SJCRH30 (cell line): Measurements from ENCODE around the gene SCML1. TPM values are rescaled to one million over a fixed set of nuclear protein-coding genes. Genes with fewer than 3 reads are reported as not detected.

Experiments
- DNase-seq, 2 experiments: peaks; one replicate each; pipeline ENCODE4 v3.0.0-alpha.2; 2015 to 2020
- H3K27ac ChIP-seq: fragments of 250-450 bp; sonication (Bioruptor Pico); 2 replicates; pipeline ENCODE4 v1.5.1; 2020; ENCODE audit warnings: mild to moderate bottlenecking, moderate library complexity
- H3K27me3 ChIP-seq: fragments of 250-450 bp; sonication (Bioruptor Pico); 2 replicates; pipeline ENCODE4 v1.5.1; 2020; ENCODE audit warnings: mild to moderate bottlenecking, moderate library complexity
- H3K36me3 ChIP-seq: fragments of 250-450 bp; sonication (Bioruptor Pico); 2 replicates; pipeline ENCODE4 v1.5.1; 2020; ENCODE audit warnings: mild to moderate bottlenecking, moderate library complexity
- H3K4me1 ChIP-seq: fragments of 250-450 bp; sonication (Bioruptor Pico); 2 replicates; pipeline ENCODE4 v1.5.1; 2020; ENCODE audit warnings: mild to moderate bottlenecking, moderate library complexity
- H3K4me3 ChIP-seq: fragments of 250-450 bp; sonication (Bioruptor Pico); 2 replicates; pipeline ENCODE4 v1.5.1; 2020; ENCODE audit warnings: mild to moderate bottlenecking, moderate library complexity
- H3K9me3 ChIP-seq: fragments of 250-450 bp; sonication (Bioruptor Pico); replicated peaks from 2 replicates; pipeline ENCODE4 v1.5.1; 2020; ENCODE audit warnings: mild to moderate bottlenecking, moderate library complexity
- total RNA-seq: library from RNA; depleted of rRNA; stranded (reverse); fragments of >200 nt; shearing (Covaris generic); gene quantifications from 2 replicates; pipeline ENCODE4 v1.2.3, GENCODE V29; 2014; rRNA removed

Gene SCML1
- 26.0 and 31.6 TPM in 2 replicates for total RNA-seq

- H3K4me1 ChIP-seq = no peaks in the 10 kb centered on the region; the same call in 1 of the 2 replicates
Observed at GRCh38 chrX:17736856-17737709, at the start of gene SCML1. Gene SCML1, plus strand, starts transcription at chrX:17737493. Its CDS starts 6,694 bp downstream, at chrX:17744187.

GRCh38 chrX:17687648-17688047 is 49.6 kb upstream of the SCML1 start:
- H3K36me3 ChIP-seq = no peaks in the 10 kb centered on the region
- H3K27me3 ChIP-seq = no peaks in the 10 kb centered on the region
- H3K9me3 ChIP-seq = no peaks in the 10 kb centered on the region
- peaks cover 3% of the 10 kb centered on the region; the same call in 1 of the 2 replicates for H3K4me1 ChIP-seq
- H3K4me3 ChIP-seq = no peak overlapping the region
- H3K27ac ChIP-seq = no peak overlapping the region
- DNase-seq = no peak

More at GRCh38 chrX:17736856-17737709, at the start of gene SCML1:
- no peaks in the 10 kb centered on the region for H3K9me3 ChIP-seq
- H3K27me3 ChIP-seq = no peaks in the 10 kb centered on the region
- DNase-seq = peak; percentile 98 to 99
- H3K36me3 ChIP-seq = no peaks in the 10 kb centered on the region
- H3K27ac ChIP-seq = peak within 1 kb of the TSS; percentile 87
- H3K4me3 ChIP-seq = peak within 1 kb of the TSS; percentile 91

- H3K36me3 ChIP-seq = no peaks in the 10 kb centered on the region
- H3K27ac ChIP-seq = no peak overlapping the region
- H3K27me3 ChIP-seq = no peaks in the 10 kb centered on the region
- H3K4me3 ChIP-seq = no peak overlapping the region
- peaks cover 9% of the 10 kb centered on the region; the same call in 1 of the 2 replicates for H3K4me1 ChIP-seq
- peak; percentile 60 to 84 for DNase-seq
- H3K9me3 ChIP-seq = no peaks in the 10 kb centered on the region
Observed at GRCh38 chrX:17689971-17690409, 47.3 kb upstream of the SCML1 start.

- Histone ChIP-seq H3K27ac (no peak overlapping the region), H3K4me1 (peaks cover 9% of the 10 kb centered on the region; the same call in 1 of the 2 replicates), H3K27me3 (no peaks in the 10 kb centered on the region), H3K9me3 (no peaks in the 10 kb centered on the region), H3K4me3 (no peak overlapping the region), H3K36me3 (no peaks in the 10 kb centered on the region)
- DNase-seq = peak; percentile 68 to 81
Observed at GRCh38 chrX:17692709-17693346, 44.5 kb upstream of the SCML1 start.

- Histone ChIP-seq H3K27ac (no peak overlapping the region), H3K4me3 (no peak overlapping the region), H3K36me3 (no peaks in the 10 kb centered on the region), H3K9me3 (no peaks in the 10 kb centered on the region), H3K27me3 (no peaks in the 10 kb centered on the region), H3K4me1 (peaks cover 7% of the 10 kb centered on the region; the same call in 1 of the 2 replicates)
- peak in 1 of 2 experiments; percentile 6 for DNase-seq
Observed at GRCh38 chrX:17697191-17697590, 40.1 kb upstream of the SCML1 start.

GRCh38 chrX:17700976-17701375 is 36.3 kb upstream of the SCML1 start:
- DNase-seq = no peak
- Histone ChIP-seq H3K4me3 (no peak overlapping the region), H3K36me3 (no peaks in the 10 kb centered on the region), H3K9me3 (no peaks in the 10 kb centered on the region), H3K27ac (no peak overlapping the region), H3K4me1 (no peaks in the 10 kb centered on the region), H3K27me3 (no peaks in the 10 kb centered on the region)

GRCh38 chrX:17703201-17703600 is 34.1 kb upstream of the SCML1 start:
- Histone ChIP-seq H3K4me1 (no peaks in the 10 kb centered on the region), H3K27ac (no peak overlapping the region), H3K36me3 (no peaks in the 10 kb centered on the region), H3K4me3 (no peak overlapping the region), H3K9me3 (no peaks in the 10 kb centered on the region), H3K27me3 (no peaks in the 10 kb centered on the region)
- no peak for DNase-seq

- Histone ChIP-seq H3K27ac (no peak overlapping the region), H3K4me3 (no peak overlapping the region), H3K9me3 (no peaks in the 10 kb centered on the region), H3K4me1 (no peaks in the 10 kb centered on the region), H3K36me3 (no peaks in the 10 kb centered on the region), H3K27me3 (no peaks in the 10 kb centered on the region)
- no peak for DNase-seq
Observed at GRCh38 chrX:17705211-17705610, 32.1 kb upstream of the SCML1 start.

GRCh38 chrX:17706676-17707075 is 30.6 kb upstream of the SCML1 start:
- no peaks in the 10 kb centered on the region for H3K4me1 ChIP-seq
- no peak for DNase-seq
- H3K27me3 ChIP-seq = no peaks in the 10 kb centered on the region
- no peaks in the 10 kb centered on the region for H3K9me3 ChIP-seq
- H3K27ac ChIP-seq = no peak overlapping the region
- no peaks in the 10 kb centered on the region for H3K36me3 ChIP-seq
- no peak overlapping the region for H3K4me3 ChIP-seq

GRCh38 chrX:17707731-17708130 is 29.6 kb upstream of the SCML1 start:
- Histone ChIP-seq H3K27ac (no peak overlapping the region), H3K9me3 (no peaks in the 10 kb centered on the region)

GRCh38 chrX:17710871-17711301 is 26.4 kb upstream of the SCML1 start:
- H3K4me3 ChIP-seq = no peak overlapping the region

More at GRCh38 chrX:17707731-17708130, 29.6 kb upstream of the SCML1 start:
- Histone ChIP-seq H3K36me3 (no peaks in the 10 kb centered on the region), H3K4me3 (no peak overlapping the region), H3K27me3 (no peaks in the 10 kb centered on the region), H3K4me1 (no peaks in the 10 kb centered on the region)
- DNase-seq = no peak

GRCh38 chrX:17713288-17713687 is 24.0 kb upstream of the SCML1 start:
- no peaks in the 10 kb centered on the region for H3K4me1 ChIP-seq
- DNase-seq = no peak
- no peak overlapping the region for H3K27ac ChIP-seq
- H3K9me3 ChIP-seq = no peaks in the 10 kb centered on the region
- H3K27me3 ChIP-seq = no peaks in the 10 kb centered on the region
- H3K4me3 ChIP-seq = no peak overlapping the region
- H3K36me3 ChIP-seq = no peaks in the 10 kb centered on the region

More at GRCh38 chrX:17710871-17711301, 26.4 kb upstream of the SCML1 start:
- Histone ChIP-seq H3K9me3 (no peaks in the 10 kb centered on the region), H3K27ac (no peak overlapping the region), H3K27me3 (no peaks in the 10 kb centered on the region), H3K4me1 (no peaks in the 10 kb centered on the region), H3K36me3 (no peaks in the 10 kb centered on the region)
- DNase-seq = no peak

GRCh38 chrX:17718649-17719165 is 18.6 kb upstream of the SCML1 start:
- H3K27ac ChIP-seq = no peak overlapping the region
- H3K9me3 ChIP-seq = no peaks in the 10 kb centered on the region
- H3K4me1 ChIP-seq = no peaks in the 10 kb centered on the region
- H3K4me3 ChIP-seq = no peak overlapping the region
- no peak for DNase-seq
- H3K36me3 ChIP-seq = no peaks in the 10 kb centered on the region
- H3K27me3 ChIP-seq = no peaks in the 10 kb centered on the region

- no peaks in the 10 kb centered on the region for H3K36me3 ChIP-seq
- H3K9me3 ChIP-seq = no peaks in the 10 kb centered on the region
- no peak overlapping the region for H3K27ac ChIP-seq
- no peaks in the 10 kb centered on the region for H3K27me3 ChIP-seq
- H3K4me1 ChIP-seq = no peaks in the 10 kb centered on the region
- DNase-seq = no peak
- H3K4me3 ChIP-seq = no peak overlapping the region
Observed at GRCh38 chrX:17719711-17720110, 17.6 kb upstream of the SCML1 start.

GRCh38 chrX:17721715-17722114 is 15.6 kb upstream of the SCML1 start:
- no peak for DNase-seq

More at GRCh38 chrX:17721715-17722114, 15.6 kb upstream of the SCML1 start:
- H3K4me1 ChIP-seq = no peaks in the 10 kb centered on the region
- no peaks in the 10 kb centered on the region for H3K9me3 ChIP-seq
- no peak overlapping the region for H3K27ac ChIP-seq
- no peaks in the 10 kb centered on the region for H3K27me3 ChIP-seq
- H3K36me3 ChIP-seq = no peaks in the 10 kb centered on the region
- no peak overlapping the region for H3K4me3 ChIP-seq
